Spinal cord (tissue), 10 donors: Measurements from ENCODE around the gene SLC35G6. TPM values are rescaled to one million over a fixed set of nuclear protein-coding genes. Genes with fewer than 3 reads are reported as not detected.

Source experiments
- DNase-seq, 6 donors: peaks; one replicate each; pipeline versions ENCODE4 v3.0.0 to v3.0.0-alpha.2; 2013 to 2015; ENCODE audit warnings: low spot score in 6 of 6, low read depth in 4 of 6
- H3K27ac ChIP-seq: one replicate; pipeline ENCODE4 v1.5.1; 2013; ENCODE audit warnings: low read depth, low read length, control low read depth
- H3K27me3 ChIP-seq: one replicate; pipeline ENCODE4 v1.6.1; 2013; ENCODE audit warnings: low read length; ENCODE audit not compliant: control insufficient read depth, insufficient read depth
- H3K36me3 ChIP-seq: one replicate; pipeline ENCODE4 v1.6.1; 2013; ENCODE audit warnings: low read length; ENCODE audit not compliant: control insufficient read depth, insufficient read depth
- H3K4me1 ChIP-seq: one replicate; pipeline ENCODE4 v1.6.1; 2013; ENCODE audit warnings: low read length; ENCODE audit not compliant: control insufficient read depth, insufficient read depth
- H3K4me3 ChIP-seq: one replicate; pipeline ENCODE4 v1.5.1; 2013; ENCODE audit warnings: low read depth, low read length, control low read depth
- H3K9me3 ChIP-seq: one replicate; pipeline ENCODE4 v1.6.1; 2013; ENCODE audit warnings: low read length; ENCODE audit not compliant: control insufficient read depth, insufficient read depth
- WGBS: methylation state at CpG from one replicate; pipeline ENCODE4 v1.1.5; 2013; ENCODE audit warnings: missing lambda C conversion rate; ENCODE audit not compliant: insufficient coverage; 5-methylcytosine and 5-hydroxymethylcytosine counted together
- polyA plus RNA-seq, 2 donors: library from polyadenylated mRNA; unstranded; fragments of 120-200 nt; gene quantifications; one replicate each; pipeline ENCODE4 v1.2.1, GENCODE V29; 2013; ENCODE audit not compliant: insufficient read length in 2 of 2
- total RNA-seq, 2 donors: library from RNA; depleted of rRNA in 1 of 2; stranded (reverse); fragments of 120-200 nt in 1 of 2; fragments of >200 nt in 1 of 2; gene quantifications; one replicate each; pipeline versions ENCODE4 v1.2.3 to v1.2.4, GENCODE V29; 2013 to 2014
- donor health status: healthy.

The SLC35G6 gene
- total and polyA plus RNA-seq, 4 donors: 0.40 to 1.4 TPM; not detected in 2

- Histone ChIP-seq H3K27ac (no peak overlapping the region), H3K27me3 (no peaks in the 10 kb centered on the region), H3K9me3 (no peaks in the 10 kb centered on the region), H3K4me1 (no peaks in the 10 kb centered on the region), H3K4me3 (no peak overlapping the region), H3K36me3 (peaks cover 74% of the 10 kb centered on the region)
- 95% methylated on average over 12 of the region's 14 CpGs for WGBS
- no peak for DNase-seq
Observed at GRCh38 chr17:7497636-7498035, 16.4 kb downstream of the SLC35G6 start.

- DNase-seq: no peak
- Histone ChIP-seq H3K4me3 (no peak overlapping the region), H3K27ac (no peak overlapping the region), H3K27me3 (no peaks in the 10 kb centered on the region), H3K4me1 (no peaks in the 10 kb centered on the region), H3K36me3 (peaks cover 89% of the 10 kb centered on the region), H3K9me3 (no peaks in the 10 kb centered on the region)
- 88% methylated on average over 11 of the region's 11 CpGs for WGBS
Observed at GRCh38 chr17:7499161-7499560, 17.9 kb downstream of the SLC35G6 start.

GRCh38 chr17:7501729-7502128 lies 20.5 kb downstream of the SLC35G6 start:
- WGBS: 84% methylated on average over 13 of the region's 14 CpGs
- no peak for DNase-seq
- no peak overlapping the region for H3K4me3 ChIP-seq
- H3K9me3 ChIP-seq: no peaks in the 10 kb centered on the region
- H3K4me1 ChIP-seq: no peaks in the 10 kb centered on the region
- H3K27ac ChIP-seq: no peak overlapping the region
- no peaks in the 10 kb centered on the region for H3K27me3 ChIP-seq
- H3K36me3 ChIP-seq: peaks cover 88% of the 10 kb centered on the region

- H3K27ac ChIP-seq: no peak overlapping the region
- DNase-seq: no peak
- WGBS: 92% methylated on average over 18 of the region's 20 CpGs
Observed at GRCh38 chr17:7502171-7502847, 21.1 kb downstream of the SLC35G6 start.

GRCh38 chr17:7502987-7503386 lies 21.7 kb downstream of the SLC35G6 start:
- no peak for DNase-seq
- H3K27ac ChIP-seq: no peak overlapping the region
- no peaks in the 10 kb centered on the region for H3K27me3 ChIP-seq
- no peaks in the 10 kb centered on the region for H3K4me1 ChIP-seq
- 86% methylated on average over 12 of the region's 14 CpGs for WGBS
- H3K36me3 ChIP-seq: peaks cover 87% of the 10 kb centered on the region
- H3K4me3 ChIP-seq: no peak overlapping the region
- no peaks in the 10 kb centered on the region for H3K9me3 ChIP-seq

More at GRCh38 chr17:7502171-7502847, 21.1 kb downstream of the SLC35G6 start:
- Histone ChIP-seq H3K9me3 (no peaks in the 10 kb centered on the region), H3K4me3 (no peak overlapping the region), H3K36me3 (peaks cover 88% of the 10 kb centered on the region), H3K27me3 (no peaks in the 10 kb centered on the region), H3K4me1 (no peaks in the 10 kb centered on the region)

GRCh38 chr17:7503521-7503920 lies 22.3 kb downstream of the SLC35G6 start:
- Histone ChIP-seq H3K4me3 (no peak overlapping the region), H3K27ac (no peak overlapping the region), H3K36me3 (peaks cover 87% of the 10 kb centered on the region), H3K9me3 (no peaks in the 10 kb centered on the region), H3K27me3 (no peaks in the 10 kb centered on the region), H3K4me1 (no peaks in the 10 kb centered on the region)
- no peak for DNase-seq
- WGBS: 96% methylated on average over 7 of the region's 8 CpGs

GRCh38 chr17:7508145-7508544 lies 26.9 kb downstream of the SLC35G6 start:
- Histone ChIP-seq H3K27ac (no peak overlapping the region), H3K36me3 (peaks cover 87% of the 10 kb centered on the region), H3K4me1 (no peaks in the 10 kb centered on the region), H3K4me3 (no peak overlapping the region), H3K9me3 (no peaks in the 10 kb centered on the region), H3K27me3 (no peaks in the 10 kb centered on the region)
- DNase-seq: no peak
- 96% methylated on average over 7 of the region's 11 CpGs for WGBS

- 94% methylated on average over 7 of the region's 9 CpGs for WGBS
- no peak overlapping the region for H3K27ac ChIP-seq
- no peak for DNase-seq
Observed at GRCh38 chr17:7508846-7509245, 27.6 kb downstream of the SLC35G6 start.

DNA sequence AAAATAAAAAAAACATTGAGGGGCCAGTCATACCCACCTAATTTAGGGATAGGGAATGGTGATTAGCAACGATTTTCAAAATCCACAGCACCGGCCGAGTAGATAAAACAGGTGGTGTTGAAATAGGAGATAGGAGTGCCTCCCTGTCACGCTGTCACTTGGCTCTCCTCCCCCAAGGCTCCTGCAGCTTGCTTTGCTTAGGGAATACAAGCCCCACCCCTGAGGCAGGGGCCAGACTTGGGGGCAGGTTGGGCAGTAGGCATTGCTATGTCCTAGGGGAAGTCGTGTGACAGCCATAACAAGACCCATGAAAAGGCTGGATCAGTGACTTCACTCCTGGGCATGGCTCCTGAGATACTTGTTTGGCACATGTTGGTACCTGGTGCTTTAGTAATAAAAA lies 28.7 kb downstream of the SLC35G6 start:
- Histone ChIP-seq H3K36me3 (peaks cover 85% of the 10 kb centered on the region), H3K9me3 (no peaks in the 10 kb centered on the region), H3K27ac (no peak overlapping the region), H3K4me1 (no peaks in the 10 kb centered on the region), H3K27me3 (no peaks in the 10 kb centered on the region), H3K4me3 (no peak overlapping the region)
- WGBS: 80% methylated on average over 2 of the region's 5 CpGs
- no peak for DNase-seq

More at GRCh38 chr17:7508846-7509245, 27.6 kb downstream of the SLC35G6 start:
- Histone ChIP-seq H3K4me3 (no peak overlapping the region), H3K4me1 (no peaks in the 10 kb centered on the region), H3K27me3 (no peaks in the 10 kb centered on the region), H3K9me3 (no peaks in the 10 kb centered on the region), H3K36me3 (peaks cover 87% of the 10 kb centered on the region)

- Histone ChIP-seq H3K27ac (no peak overlapping the region), H3K27me3 (no peaks in the 10 kb centered on the region), H3K9me3 (no peaks in the 10 kb centered on the region), H3K36me3 (peaks cover 83% of the 10 kb centered on the region), H3K4me3 (no peak overlapping the region), H3K4me1 (no peaks in the 10 kb centered on the region)
- no peak for DNase-seq
- WGBS: 92% methylated on average over 9 of the region's 10 CpGs
Observed at GRCh38 chr17:7511108-7511507, 29.9 kb downstream of the SLC35G6 start.
